Right hindlimb (tissue), 1 donor: ENCODE data around the gene FAM76B.

Experiments used
- DNase-seq: peaks from one replicate; pipeline ENCODE4 v3.0.0-alpha.2; 2018

FAM76B gene

GRCh38 chr11:95791709-95792033 is 2.1 kb upstream of the FAM76B start:
- DNase-seq = no peak

- peak; percentile 78 for DNase-seq
Observed at GRCh38 chr11:95790933-95791708, 1.5 kb upstream of the FAM76B start.

GRCh38 chr11:95790123-95790932 is 746 bp upstream of the FAM76B start, which contains the start of gene CEP57:
CEP57 (plus strand) TSS chr11:95790498; CDS start chr11:95790699, 201 bp downstream.
- peak; percentile 97 for DNase-seq

- DNase-seq = peak; percentile 60
Observed at GRCh38 chr11:95788921-95789505, 569 bp downstream of the FAM76B start.

GRCh38 chr11:95780544-95780943 is 9.0 kb downstream of the FAM76B start:
- DNase-seq = no peak

GRCh38 chr11:95778699-95779098 is 10.9 kb downstream of the FAM76B start:
- no peak for DNase-seq

- no peak for DNase-seq
Observed at GRCh38 chr11:95776859-95777258, 12.7 kb downstream of the FAM76B start.

GRCh38 chr11:95768521-95768920 is 21.1 kb downstream of the FAM76B start:
- no peak for DNase-seq

- no peak for DNase-seq
Observed at GRCh38 chr11:95767498-95767897, 22.1 kb downstream of the FAM76B start.

GRCh38 chr11:95766701-95767100 is 22.9 kb downstream of the FAM76B start:
- DNase-seq = no peak

- DNase-seq = no peak
Observed at GRCh38 chr11:95764267-95764898, 25.2 kb downstream of the FAM76B start.

GRCh38 chr11:95762534-95762933 is 27.0 kb downstream of the FAM76B start:
- no peak for DNase-seq

GRCh38 chr11:95760941-95761340 is 28.6 kb downstream of the FAM76B start:
- no peak for DNase-seq

- no peak for DNase-seq
Observed at GRCh38 chr11:95751515-95751914, 38.1 kb downstream of the FAM76B start.

- no peak for DNase-seq
Observed at GRCh38 chr11:95750101-95750500, 39.5 kb downstream of the FAM76B start.

- no peak for DNase-seq
Observed at GRCh38 chr11:95739108-95739938, 50.3 kb downstream of the FAM76B start.

GRCh38 chr11:95736809-95737208 is 52.8 kb downstream of the FAM76B start:
- no peak for DNase-seq

GRCh38 chr11:95736355-95736754 is 53.2 kb downstream of the FAM76B start:
- no peak for DNase-seq

GRCh38 chr11:95734009-95734572 is 55.5 kb downstream of the FAM76B start:
- no peak for DNase-seq

- no peak for DNase-seq
Observed at GRCh38 chr11:95732930-95733602, 56.5 kb downstream of the FAM76B start.

GRCh38 chr11:95729462-95729861 is 60.1 kb downstream of the FAM76B start:
- no peak for DNase-seq
